Vagina (tissue), 2 donors: ENCODE data around the gene SPECC1. TPM values are rescaled to one million over a fixed set of nuclear protein-coding genes. Genes with fewer than 3 reads are reported as not detected.
"Not testable (repeated sequence)": the region's sequence is repeated elsewhere in the genome, so short reads cannot be mapped to it uniquely, and the experiment has no call there.

Experiments
- DNase-seq, 2 donors: peaks; one replicate each; pipeline ENCODE4 v3.0.0-alpha.2; 2017; ENCODE audit errors: extremely low spot score in 2 of 2
- H3K27ac ChIP-seq: fragments of 200-600 bp; sonication (generic); one replicate; pipeline ENCODE4 v1.5.1; 2019
- H3K27me3 ChIP-seq: fragments of 200-600 bp; sonication (generic); one replicate; pipeline ENCODE4 v1.5.1; 2019
- H3K36me3 ChIP-seq, 2 donors: fragments of 200-600 bp; sonication (generic); one replicate each; pipeline ENCODE4 v1.5.1; 2017 to 2019
- H3K4me1 ChIP-seq: fragments of 200-600 bp; sonication (generic); one replicate; pipeline ENCODE4 v1.5.1; 2019
- H3K4me3 ChIP-seq, 2 donors: fragments of 200-600 bp; sonication (generic); 1 replicate in 1 of 2; 2 replicates in 1 of 2; pipeline ENCODE4 v1.5.1; 2016 to 2019
- H3K9me3 ChIP-seq: fragments of 200-600 bp; sonication (generic); one replicate; pipeline ENCODE4 v1.5.1; 2019
- POLR2A ChIP-seq, 2 donors: fragments of 450-650 bp; IDR thresholded peaks; one replicate each; pipeline ENCODE4 v1.6.1; 2017; ENCODE audit warnings: antibody characterized with exemption in 2 of 2, mild to moderate bottlenecking in 2 of 2, moderate library complexity in 2 of 2
- POLR2AphosphoS5 ChIP-seq, 2 donors: sonication (generic); formaldehyde crosslinking; IDR thresholded peaks; one replicate each; pipeline ENCODE4 v1.9.0; 2017; ENCODE audit warnings: antibody characterized with exemption in 2 of 2, mild to moderate bottlenecking in 2 of 2, low read depth in 1 of 2; ENCODE audit not compliant: insufficient read depth in 1 of 2
- intact Hi-C: fragments of 100-400 bp; cut with DNase I; formaldehyde crosslinking; loops from one replicate; pipeline ENCODE4 v1.15.1; 2023
- total RNA-seq: library from RNA; depleted of rRNA; stranded (reverse); fragments of >200 nt; gene quantifications from one replicate; pipeline ENCODE4 v1.2.3, GENCODE V29; 2016
- TF ChIP-seq, protein P1 (sequence below), 3 experiments: fragments of 450-650 bp in 2 of 3; fragments of 200-600 bp in 1 of 3; sonication (generic) in 1 of 3; IDR thresholded peaks; one replicate each; pipeline ENCODE4 v1.5.1; 2017 to 2019; ENCODE audit warnings: antibody characterized with exemption in 3 of 3, mild to moderate bottlenecking in 2 of 3, moderate library complexity in 2 of 3

SPECC1 gene
- total RNA-seq, 1 donor from 2014 or later: 25.3 TPM

DNA sequence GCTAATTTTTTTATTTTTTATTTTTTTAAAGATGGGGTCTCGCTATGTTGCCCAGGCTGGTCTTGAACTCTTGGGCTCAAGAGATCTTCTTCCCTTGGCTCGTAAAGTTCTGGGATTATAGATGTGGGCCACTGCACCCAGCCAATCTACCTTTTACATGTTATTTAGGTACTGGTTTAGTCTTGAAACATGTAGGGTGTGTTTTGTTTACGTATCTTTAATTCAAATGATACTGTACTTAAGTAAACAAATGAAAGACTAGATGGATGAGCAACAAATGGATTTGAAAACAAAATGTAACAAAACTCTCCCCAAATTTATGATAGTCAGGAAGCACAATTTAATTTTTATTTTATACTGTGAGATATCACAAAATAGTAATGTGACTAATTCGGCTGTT, 250.5 kb downstream of the SPECC1 start:
- Histone ChIP-seq H3K4me1 (no peaks in the 10 kb centered on the region), H3K27ac (no peak overlapping the region), H3K27me3 (no peaks in the 10 kb centered on the region), H3K36me3 (no peaks in the 10 kb centered on the region), H3K9me3 (no peaks in the 10 kb centered on the region), H3K4me3 (no peak overlapping the region)
- TF ChIP-seq POLR2AphosphoS5 (IDR thresholded peaks at IDR 0.05; ENCODE audit: insufficient read depth in 1 of 2, low read depth in 1 of 2): no peak
- no peak for TF ChIP-seq POLR2A (IDR thresholded peaks at IDR 0.05)
- TF ChIP-seq, protein P1, sequence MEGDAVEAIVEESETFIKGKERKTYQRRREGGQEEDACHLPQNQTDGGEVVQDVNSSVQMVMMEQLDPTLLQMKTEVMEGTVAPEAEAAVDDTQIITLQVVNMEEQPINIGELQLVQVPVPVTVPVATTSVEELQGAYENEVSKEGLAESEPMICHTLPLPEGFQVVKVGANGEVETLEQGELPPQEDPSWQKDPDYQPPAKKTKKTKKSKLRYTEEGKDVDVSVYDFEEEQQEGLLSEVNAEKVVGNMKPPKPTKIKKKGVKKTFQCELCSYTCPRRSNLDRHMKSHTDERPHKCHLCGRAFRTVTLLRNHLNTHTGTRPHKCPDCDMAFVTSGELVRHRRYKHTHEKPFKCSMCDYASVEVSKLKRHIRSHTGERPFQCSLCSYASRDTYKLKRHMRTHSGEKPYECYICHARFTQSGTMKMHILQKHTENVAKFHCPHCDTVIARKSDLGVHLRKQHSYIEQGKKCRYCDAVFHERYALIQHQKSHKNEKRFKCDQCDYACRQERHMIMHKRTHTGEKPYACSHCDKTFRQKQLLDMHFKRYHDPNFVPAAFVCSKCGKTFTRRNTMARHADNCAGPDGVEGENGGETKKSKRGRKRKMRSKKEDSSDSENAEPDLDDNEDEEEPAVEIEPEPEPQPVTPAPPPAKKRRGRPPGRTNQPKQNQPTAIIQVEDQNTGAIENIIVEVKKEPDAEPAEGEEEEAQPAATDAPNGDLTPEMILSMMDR (IDR thresholded peaks at IDR 0.05): no peak
- intact Hi-C loops: no loop called here
- no peak for DNase-seq

DNA sequence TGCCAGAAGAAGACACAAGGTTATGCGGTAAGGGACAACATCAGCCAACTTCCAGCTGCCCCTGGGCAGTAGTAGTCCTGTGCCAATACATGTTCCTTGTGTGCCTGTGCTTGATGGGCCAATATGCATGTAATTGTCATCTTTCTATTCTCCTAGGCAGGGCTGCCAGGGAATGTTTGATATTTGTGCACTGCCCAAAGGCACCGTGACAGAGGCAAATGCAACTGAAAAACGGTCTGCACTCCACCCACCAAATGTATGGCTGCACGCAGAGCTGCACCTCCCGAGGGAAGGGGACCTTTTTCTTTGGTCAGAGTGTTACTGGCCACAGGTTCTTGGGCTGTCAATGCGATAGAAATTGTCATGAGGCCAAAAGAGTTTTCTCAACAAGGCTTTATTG, 251.1 kb downstream of the SPECC1 start:
- Histone ChIP-seq H3K4me3 (no peak overlapping the region), H3K27me3 (no peaks in the 10 kb centered on the region), H3K4me1 (no peaks in the 10 kb centered on the region), H3K27ac (no peak overlapping the region), H3K36me3 (no peaks in the 10 kb centered on the region), H3K9me3 (no peaks in the 10 kb centered on the region)
- no peak for DNase-seq
- intact Hi-C loops: no loop called here
- TF ChIP-seq, protein P1 (IDR thresholded peaks at IDR 0.05): no peak
- TF ChIP-seq POLR2A (IDR thresholded peaks at IDR 0.05) (no peak), POLR2AphosphoS5 (IDR thresholded peaks at IDR 0.05; ENCODE audit: insufficient read depth in 1 of 2, low read depth in 1 of 2) (no peak)

GRCh38 chr17:20262226-20263114, 253.3 kb downstream of the SPECC1 start:
- no peak overlapping the region for H3K27ac ChIP-seq
- no peaks in the 10 kb centered on the region for H3K9me3 ChIP-seq
- H3K4me3 ChIP-seq: no peak overlapping the region
- H3K4me1 ChIP-seq: no peaks in the 10 kb centered on the region
- H3K36me3 ChIP-seq: no peaks in the 10 kb centered on the region
- intact Hi-C loops: no loop called here
- H3K27me3 ChIP-seq: no peaks in the 10 kb centered on the region
- TF ChIP-seq POLR2AphosphoS5 (IDR thresholded peaks at IDR 0.05; ENCODE audit: insufficient read depth in 1 of 2, low read depth in 1 of 2) (no peak), POLR2A (IDR thresholded peaks at IDR 0.05) (no peak)
- TF ChIP-seq, protein P1 (IDR thresholded peaks at IDR 0.05): no peak
- no peak for DNase-seq

DNA sequence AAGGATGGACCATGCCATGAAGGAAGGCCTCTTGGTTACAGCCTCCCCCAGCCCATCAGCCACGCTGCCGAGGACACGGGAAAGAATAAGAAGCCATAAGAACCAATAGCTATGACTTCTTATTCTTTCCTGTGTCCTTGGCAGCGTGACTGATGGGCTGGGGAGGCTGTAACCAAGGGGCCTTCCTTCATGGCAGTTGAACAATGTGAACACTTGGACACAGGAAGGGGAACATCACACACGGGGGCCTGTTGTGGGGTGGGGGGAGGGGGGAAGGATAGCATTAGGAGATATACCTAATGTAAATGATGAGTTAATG, 253.9 kb downstream of the SPECC1 start:
- H3K27me3 ChIP-seq, H3K36me3 ChIP-seq, H3K4me3 ChIP-seq, intact Hi-C loops, H3K9me3 ChIP-seq, H3K27ac ChIP-seq, DNase-seq, H3K4me1 ChIP-seq: not testable (repeated sequence)

GRCh38 chr17:20263595-20263994, 254.4 kb downstream of the SPECC1 start:
- Histone ChIP-seq H3K27ac (no peak overlapping the region), H3K36me3 (no peaks in the 10 kb centered on the region), H3K9me3 (no peaks in the 10 kb centered on the region), H3K4me3 (no peak overlapping the region), H3K4me1 (no peaks in the 10 kb centered on the region), H3K27me3 (no peaks in the 10 kb centered on the region)
- intact Hi-C loops: no loop called here
- DNase-seq: no peak
- TF ChIP-seq, protein P1 (IDR thresholded peaks at IDR 0.05): no peak
- TF ChIP-seq POLR2AphosphoS5 (IDR thresholded peaks at IDR 0.05; ENCODE audit: insufficient read depth in 1 of 2, low read depth in 1 of 2) (no peak), POLR2A (IDR thresholded peaks at IDR 0.05) (no peak)
